Measurements from ENCODE around the gene MARVELD3. TPM values are rescaled to one million over a fixed set of nuclear protein-coding genes. Genes with fewer than 3 reads are reported as not detected.
A peak's percentile ranks its signal among the peaks of the same experiment; 100 is the strongest.

Gene MARVELD3
- total RNA-seq, 1 donor from 2014 or later: 15.2 TPM

DNA sequence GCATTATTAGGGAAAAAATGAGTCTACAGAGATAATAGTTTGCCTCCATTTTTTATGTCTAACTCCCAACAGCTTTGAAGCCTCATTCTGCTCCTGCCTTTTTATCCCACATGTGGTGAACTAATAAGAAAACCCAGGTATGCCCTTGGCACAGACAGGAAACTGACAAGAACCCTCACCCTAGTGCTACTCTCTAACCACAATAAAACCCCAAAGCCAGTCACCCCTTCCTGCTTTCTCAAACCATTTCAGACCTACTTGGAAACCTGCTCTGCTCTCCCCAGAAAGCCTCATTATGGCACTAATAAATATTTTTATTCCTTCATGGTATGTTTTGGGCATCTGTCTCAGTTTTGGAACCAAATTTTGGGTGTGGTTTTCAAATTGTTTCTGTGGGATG lies 3.9 kb upstream of the MARVELD3 start:
- no peak for DNase-seq (ENCODE audit: low spot score in 2 of 2, unreplicated experiment in 2 of 2)
- no peak overlapping the region for H3K27ac Mint-ChIP-seq
- H3K9me3 Mint-ChIP-seq: peaks cover 3% of the 10 kb centered on the region
- no peaks in the 10 kb centered on the region for H3K4me1 Mint-ChIP-seq
- no peak overlapping the region for H3K4me3 Mint-ChIP-seq
- no peaks in the 10 kb centered on the region for H3K36me3 Mint-ChIP-seq
- H3K27me3 Mint-ChIP-seq (ENCODE audit: low read depth): peaks cover 17% of the 10 kb centered on the region
- TF ChIP-seq, protein P1, sequence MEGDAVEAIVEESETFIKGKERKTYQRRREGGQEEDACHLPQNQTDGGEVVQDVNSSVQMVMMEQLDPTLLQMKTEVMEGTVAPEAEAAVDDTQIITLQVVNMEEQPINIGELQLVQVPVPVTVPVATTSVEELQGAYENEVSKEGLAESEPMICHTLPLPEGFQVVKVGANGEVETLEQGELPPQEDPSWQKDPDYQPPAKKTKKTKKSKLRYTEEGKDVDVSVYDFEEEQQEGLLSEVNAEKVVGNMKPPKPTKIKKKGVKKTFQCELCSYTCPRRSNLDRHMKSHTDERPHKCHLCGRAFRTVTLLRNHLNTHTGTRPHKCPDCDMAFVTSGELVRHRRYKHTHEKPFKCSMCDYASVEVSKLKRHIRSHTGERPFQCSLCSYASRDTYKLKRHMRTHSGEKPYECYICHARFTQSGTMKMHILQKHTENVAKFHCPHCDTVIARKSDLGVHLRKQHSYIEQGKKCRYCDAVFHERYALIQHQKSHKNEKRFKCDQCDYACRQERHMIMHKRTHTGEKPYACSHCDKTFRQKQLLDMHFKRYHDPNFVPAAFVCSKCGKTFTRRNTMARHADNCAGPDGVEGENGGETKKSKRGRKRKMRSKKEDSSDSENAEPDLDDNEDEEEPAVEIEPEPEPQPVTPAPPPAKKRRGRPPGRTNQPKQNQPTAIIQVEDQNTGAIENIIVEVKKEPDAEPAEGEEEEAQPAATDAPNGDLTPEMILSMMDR (IDR thresholded peaks at IDR 0.05; ENCODE audit: unreplicated experiment): no peak

DNA sequence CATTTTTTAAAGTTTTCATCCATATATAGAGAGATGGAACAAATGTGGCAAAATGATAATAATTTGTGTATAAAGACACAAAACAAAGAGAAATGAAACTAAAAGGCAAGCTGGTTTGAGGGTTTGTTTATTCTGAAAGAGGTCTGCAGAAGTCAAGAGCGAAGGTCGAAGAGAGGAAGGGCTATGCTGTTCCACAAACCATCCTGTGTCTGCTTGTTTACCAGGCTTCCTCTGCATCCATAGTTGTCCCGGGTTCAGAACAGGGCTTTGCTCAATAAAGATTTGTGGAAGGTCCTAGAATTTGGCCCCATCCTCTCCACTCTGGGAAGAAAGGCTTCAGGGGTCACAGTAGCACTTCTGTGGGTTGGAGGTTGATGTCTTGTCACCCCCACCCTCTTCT lies 2.4 kb upstream of the MARVELD3 start:
- H3K9me3 Mint-ChIP-seq: peaks cover 3% of the 10 kb centered on the region
- no peak for DNase-seq (ENCODE audit: low spot score in 2 of 2, unreplicated experiment in 2 of 2)
- H3K4me3 Mint-ChIP-seq: no peak overlapping the region
- H3K4me1 Mint-ChIP-seq: peaks cover 3% of the 10 kb centered on the region
- no peak overlapping the region for H3K27ac Mint-ChIP-seq
- no peaks in the 10 kb centered on the region for H3K36me3 Mint-ChIP-seq
- TF ChIP-seq, protein P1 (IDR thresholded peaks at IDR 0.05; ENCODE audit: unreplicated experiment): no peak
- peaks cover 25% of the 10 kb centered on the region for H3K27me3 Mint-ChIP-seq (ENCODE audit: low read depth)

DNA sequence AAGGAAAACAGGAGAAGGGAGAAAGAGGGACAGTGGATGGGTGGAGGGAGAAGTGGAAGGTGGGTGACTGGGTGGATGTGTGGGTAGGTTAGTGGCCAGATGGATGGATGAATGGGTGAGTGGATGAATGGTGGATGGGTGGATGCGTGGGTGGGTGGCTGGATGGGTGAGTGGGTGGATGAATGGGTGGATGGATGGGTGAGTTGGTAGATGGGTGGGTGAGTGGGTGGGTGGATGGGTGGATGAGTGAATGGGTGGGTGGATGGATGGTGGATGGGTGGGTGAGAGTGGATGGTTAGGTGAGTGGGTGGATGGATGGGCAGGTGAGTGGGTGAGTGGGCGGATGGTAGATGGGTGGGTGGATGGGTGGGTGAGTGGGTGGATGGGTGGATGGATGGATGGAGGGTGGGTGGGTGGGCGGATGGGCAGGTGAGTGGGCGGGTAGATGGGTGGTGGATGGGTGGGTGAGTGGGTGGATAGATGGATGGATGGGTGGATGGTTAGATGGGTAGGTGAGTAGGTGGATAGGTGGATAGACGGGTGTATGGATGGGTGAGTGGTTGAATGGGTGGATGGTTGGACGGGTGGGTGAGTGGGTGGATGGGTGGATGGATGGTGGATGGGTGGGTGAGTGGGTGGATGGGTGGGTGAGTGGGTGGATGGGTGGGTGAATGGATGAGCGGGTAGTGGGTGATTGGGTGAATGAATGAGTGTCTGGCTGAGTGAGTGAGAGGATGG lies 702 bp upstream of the MARVELD3 start:
- Mint-ChIP-seq H3K27ac (no peak overlapping the region), H3K4me1 (peaks cover 15% of the 10 kb centered on the region), H3K9me3 (no peaks in the 10 kb centered on the region), H3K36me3 (no peaks in the 10 kb centered on the region), H3K4me3 (peak overlapping the region; percentile 71), H3K27me3 (ENCODE audit: low read depth) (peaks cover 25% of the 10 kb centered on the region)
- DNase-seq (ENCODE audit: low spot score in 2 of 2, unreplicated experiment in 2 of 2): no peak
- TF ChIP-seq, protein P1 (IDR thresholded peaks at IDR 0.05; ENCODE audit: unreplicated experiment): no peak

DNA sequence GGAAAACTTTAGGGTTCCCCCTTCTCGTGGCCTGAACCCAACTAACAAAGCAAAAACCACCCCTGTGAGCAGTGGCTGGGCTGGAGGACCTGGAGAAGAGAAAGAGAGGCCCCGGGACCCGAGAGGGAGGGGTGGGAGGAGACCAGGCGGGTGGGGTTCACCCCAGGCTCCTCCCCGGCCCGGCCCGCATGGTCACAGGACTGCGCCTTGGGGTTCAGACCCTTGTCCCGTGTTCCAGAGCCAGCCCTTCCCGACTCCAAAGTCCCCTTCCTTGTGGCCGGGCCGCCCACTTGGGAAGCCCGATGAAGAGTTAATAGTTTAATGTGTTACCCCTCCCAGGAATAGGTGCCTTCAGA lies 852 bp downstream of the MARVELD3 start:
- Mint-ChIP-seq H3K4me3 (peak overlapping the region; percentile 81), H3K4me1 (peaks cover 20% of the 10 kb centered on the region), H3K27me3 (ENCODE audit: low read depth) (peaks cover 18% of the 10 kb centered on the region), H3K9me3 (no peaks in the 10 kb centered on the region), H3K36me3 (peaks cover 1% of the 10 kb centered on the region), H3K27ac (no peak overlapping the region)
- DNase-seq (ENCODE audit: low spot score in 2 of 2, unreplicated experiment in 2 of 2): peak in 1 of 2 experiments; percentile 41
- TF ChIP-seq, protein P1 (IDR thresholded peaks at IDR 0.05; ENCODE audit: unreplicated experiment): no peak

DNA sequence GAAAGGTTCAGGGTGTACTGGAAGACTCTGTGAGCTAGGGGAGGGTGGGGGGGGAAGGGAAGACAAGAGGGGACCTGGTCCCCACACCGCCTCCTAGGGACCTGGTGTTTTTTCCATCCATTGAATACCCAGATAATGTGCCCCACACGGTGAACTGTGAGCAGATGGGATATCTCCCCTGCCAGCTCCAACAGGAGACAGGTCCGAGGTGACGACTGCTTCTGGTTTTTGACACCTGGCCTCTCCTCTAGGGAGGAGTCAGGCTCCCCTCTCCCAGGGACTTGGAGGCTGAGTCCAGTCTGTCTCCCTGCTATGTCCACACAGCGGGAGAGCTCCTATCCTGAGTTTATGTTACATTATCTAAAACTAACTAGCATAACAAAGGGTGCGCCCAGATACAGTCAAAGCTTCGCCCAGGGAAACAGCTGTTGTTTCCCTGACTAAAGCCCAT lies 1.8 kb downstream of the MARVELD3 start:
- H3K9me3 Mint-ChIP-seq: no peaks in the 10 kb centered on the region
- no peak overlapping the region for H3K27ac Mint-ChIP-seq
- peaks cover 1% of the 10 kb centered on the region for H3K36me3 Mint-ChIP-seq
- H3K27me3 Mint-ChIP-seq (ENCODE audit: low read depth): peaks cover 18% of the 10 kb centered on the region
- DNase-seq (ENCODE audit: low spot score in 2 of 2, unreplicated experiment in 2 of 2): no peak
- H3K4me1 Mint-ChIP-seq: peaks cover 20% of the 10 kb centered on the region
- TF ChIP-seq, protein P1 (IDR thresholded peaks at IDR 0.05; ENCODE audit: unreplicated experiment): no peak
- peak overlapping the region; percentile 40 for H3K4me3 Mint-ChIP-seq
